GM11168 (cell line): Measurements from ENCODE around the gene DLAT.
"Not testable (repeated sequence)": the region's sequence is repeated elsewhere in the genome, so short reads cannot be mapped to it uniquely, and the experiment has no call there.

Source experiments
- in situ Hi-C: fragments of 300-500 bp; cut with MboI; formaldehyde crosslinking; loops from one replicate; pipeline ENCODE4 v1.12.0; 2022; ENCODE audit warnings: low sequenced_read_pairs; ENCODE audit not compliant: unreplicated experiment

The DLAT gene

GRCh38 chr11:112024773-112025678 is at the start of gene DLAT:
Gene DLAT (plus strand): TSS chr11:112025408. CDS start chr11:112025473, 65 bp downstream.
- in situ Hi-C loops = no loop called here

GRCh38 chr11:111976119-111976766 is 49.0 kb upstream of the DLAT start:
- in situ Hi-C loops = no loop called here

GRCh38 chr11:111976767-111977145 is 48.5 kb upstream of the DLAT start:
- in situ Hi-C loops = no loop called here

GRCh38 chr11:111977146-111978027 is 47.8 kb upstream of the DLAT start:
- in situ Hi-C loops = no loop called here

GRCh38 chr11:111978028-111978771 is 47.0 kb upstream of the DLAT start:
- in situ Hi-C loops = no loop called here

- in situ Hi-C loops = loop anchor here (10.0 kb wide), 1 partner anchor 45 kb away; the partner anchor contains the start of gene DIXDC1
Measured at GRCh38 chr11:111980062-111980461, 45.1 kb upstream of the DLAT start.

- in situ Hi-C loops = loop anchor here (10.0 kb wide), 1 partner anchor 46 kb away; the partner anchor contains the start of gene DIXDC1
Measured at GRCh38 chr11:111981270-111981669, 43.9 kb upstream of the DLAT start.

- in situ Hi-C loops = loop anchor here (10.0 kb wide), 1 partner anchor 47 kb away; the partner anchor contains the start of gene DIXDC1
Measured at GRCh38 chr11:111982019-111982464, 43.2 kb upstream of the DLAT start.

- in situ Hi-C loops = loop anchor here (10.0 kb wide), 1 partner anchor 48 kb away; the partner anchor contains the start of gene DIXDC1
Measured at GRCh38 chr11:111982541-111983186, 42.5 kb upstream of the DLAT start.

GRCh38 chr11:111983187-111983986 is 41.8 kb upstream of the DLAT start:
- in situ Hi-C loops = loop anchor here (10.0 kb wide), 1 partner anchor 49 kb away; the partner anchor contains the start of gene DIXDC1

- in situ Hi-C loops = loop anchor here (10.0 kb wide), 1 partner anchor 52 kb away; the partner anchor contains the start of gene DIXDC1
Measured at GRCh38 chr11:111986589-111986988, 38.6 kb upstream of the DLAT start.

GRCh38 chr11:111990381-111990780 is 34.8 kb upstream of the DLAT start:
- in situ Hi-C loops = no loop called here

- in situ Hi-C loops = no loop called here
Measured at GRCh38 chr11:111992206-111992855, 32.9 kb upstream of the DLAT start.

- in situ Hi-C loops = no loop called here
Measured at GRCh38 chr11:111996129-111996528, 29.1 kb upstream of the DLAT start.

GRCh38 chr11:111996669-111997068 is 28.5 kb upstream of the DLAT start:
- in situ Hi-C loops = not testable (repeated sequence)

GRCh38 chr11:111999111-111999510 is 26.1 kb upstream of the DLAT start:
- in situ Hi-C loops = no loop called here

GRCh38 chr11:112000703-112001102 is 24.5 kb upstream of the DLAT start:
- in situ Hi-C loops = no loop called here
